HepG2 (cell line): ENCODE results near the gene HS3ST5. TPM values are rescaled to one million over a fixed set of nuclear protein-coding genes. Genes with fewer than 3 reads are reported as not detected.

Source experiments
- ATF7 ChIP-seq, 2 experiments: fragments of 450-650 bp in 1 of 2; sonication (generic) in 1 of 2; formaldehyde crosslinking in 1 of 2; IDR thresholded peaks; 2 replicates each; pipeline versions ENCODE4 v1.4.0 to v1.6.1; 2016 to 2020; ENCODE audit warnings: antibody characterized with exemption in 1 of 2, mild to moderate bottlenecking in 1 of 2, missing genetic modification reagents in 1 of 2
- FOXJ3 ChIP-seq: sonication (generic); formaldehyde crosslinking; IDR thresholded peaks from 2 replicates; pipeline ENCODE4 v1.4.0; 2020; ENCODE audit warnings: missing genetic modification reagents, mild to moderate bottlenecking, borderline replicate concordance
- FOXK2 ChIP-seq: fragments of 450-650 bp; IDR thresholded peaks from 2 replicates; pipeline ENCODE4 v1.6.1; 2016
- GATA4 ChIP-seq: sonication (generic); IDR thresholded peaks from 2 replicates; pipeline ENCODE4 v1.6.1; 2016; ENCODE audit warnings: antibody characterized with exemption, low read depth, borderline replicate concordance
- KAT7 ChIP-seq: IDR thresholded peaks from 2 replicates; pipeline ENCODE4 v1.6.1; 2018; ENCODE audit warnings: borderline replicate concordance, missing compliant biosample characterization
- KDM1A ChIP-seq: IDR thresholded peaks from 2 replicates; pipeline ENCODE4 v1.6.1; 2016; ENCODE audit warnings: missing compliant biosample characterization
- MLLT10 ChIP-seq: sonication (generic); formaldehyde crosslinking; IDR thresholded peaks from 2 replicates; pipeline ENCODE4 v1.4.0; 2020; ENCODE audit warnings: missing genetic modification reagents
- NCOA5 ChIP-seq: sonication (generic); formaldehyde crosslinking; IDR thresholded peaks from 2 replicates; pipeline ENCODE4 v1.4.0; 2020; ENCODE audit warnings: missing genetic modification reagents
- NFRKB ChIP-seq: fragments of 450-650 bp; IDR thresholded peaks from 2 replicates; pipeline ENCODE4 v1.6.1; 2017
- ONECUT2 ChIP-seq: sonication (generic); formaldehyde crosslinking; IDR thresholded peaks from 2 replicates; pipeline ENCODE4 v1.4.0; 2020; ENCODE audit warnings: missing genetic modification reagents
- SNAPC2 ChIP-seq: sonication (generic); formaldehyde crosslinking; IDR thresholded peaks from 2 replicates; pipeline ENCODE4 v1.8.1; 2022; ENCODE audit warnings: mild to moderate bottlenecking, missing genetic modification reagents
- SOX13 ChIP-seq, 3 experiments: fragments of 450-650 bp in 1 of 3; sonication (generic) in 1 of 3; formaldehyde crosslinking in 1 of 3; IDR thresholded peaks in 2 of 3; conservative IDR thresholded peaks in 1 of 3; 2 replicates each; pipeline versions ENCODE4 v1.5.0 to v1.6.1; 2016 to 2020; ENCODE audit warnings: antibody characterized with exemption in 1 of 3, mild to moderate bottlenecking in 1 of 3, missing compliant biosample characterization in 1 of 3, missing genetic modification reagents in 1 of 3, moderate library complexity in 1 of 3
- ZBTB3 ChIP-seq: sonication (generic); formaldehyde crosslinking; IDR thresholded peaks from 2 replicates; pipeline ENCODE4 v1.4.0; 2020; ENCODE audit warnings: low read depth, mild to moderate bottlenecking, moderate library complexity, missing genetic modification reagents, borderline replicate concordance
- ZC3H13 ChIP-seq: sonication (generic); formaldehyde crosslinking; IDR thresholded peaks from 2 replicates; pipeline ENCODE4 v1.8.1; 2023; ENCODE audit warnings: mild to moderate bottlenecking, missing genetic modification reagents, moderate library complexity
- ZFP62 ChIP-seq: sonication (generic); formaldehyde crosslinking; IDR thresholded peaks from 2 replicates; pipeline ENCODE4 v1.4.0; 2020; ENCODE audit warnings: missing genetic modification reagents
- ZNF180 ChIP-seq: sonication (generic); formaldehyde crosslinking; IDR thresholded peaks from 2 replicates; pipeline ENCODE4 v1.4.0; 2020; ENCODE audit warnings: low read depth, missing genetic modification reagents, borderline replicate concordance
- ZNF280D ChIP-seq: sonication (generic); formaldehyde crosslinking; IDR thresholded peaks from 2 replicates; pipeline ENCODE4 v1.5.1; 2020; ENCODE audit warnings: mild to moderate bottlenecking, missing genetic modification reagents
- ZNF652 ChIP-seq: IDR thresholded peaks from 2 replicates; pipeline ENCODE4 v1.6.1; 2016; ENCODE audit warnings: low read depth, borderline replicate concordance
- ZSCAN20 ChIP-seq: sonication (generic); formaldehyde crosslinking; IDR thresholded peaks from 2 replicates; pipeline ENCODE4 v1.4.0; 2020; ENCODE audit warnings: missing genetic modification reagents, mild to moderate bottlenecking, borderline replicate concordance
- polyA plus RNA-seq, 8 experiments: library from polyadenylated mRNA; depleted of rRNA in 3 of 8; stranded (reverse) in 7 of 8; unstranded in 1 of 8; fragments of >200 nt; fragmentation: Illumina TruSeq in 4 of 8; extraction: Trizol in 4 of 8; gene quantifications; 2 replicates each; pipeline versions ENCODE4 v1.2.1 to v1.2.3, GENCODE V29; 2011 to 2016; ENCODE audit warnings: low read depth in 4 of 8, missing spikeins in 1 of 8, mixed read lengths in 1 of 8; ENCODE audit not compliant: insufficient read depth in 1 of 8
- total RNA-seq, 5 experiments: library from RNA; depleted of rRNA; stranded (reverse); fragments of >200 nt; fragmentation: Illumina TruSeq; extraction: Trizol; gene quantifications; 2 replicates each; pipeline ENCODE4 v1.2.3, GENCODE V29; 2016; ENCODE audit warnings: low read depth in 1 of 5
- TF ChIP-seq, protein P1 (sequence below): sonication (generic); formaldehyde crosslinking; IDR thresholded peaks from 2 replicates; pipeline ENCODE4 v1.5.1; 2020; ENCODE audit warnings: mild to moderate bottlenecking, missing genetic modification reagents, moderate library complexity

Gene HS3ST5
- total and polyA plus RNA-seq, 2 of the 13 experiments (the other 11 are each of a cell fraction or from before 2014, with no cell fraction given), result 1.1 to 1.6 TPM

GRCh38 chr6:114167583-114168576 lies 174.9 kb downstream of the HS3ST5 start (continued):
- TF ChIP-seq, protein P1, sequence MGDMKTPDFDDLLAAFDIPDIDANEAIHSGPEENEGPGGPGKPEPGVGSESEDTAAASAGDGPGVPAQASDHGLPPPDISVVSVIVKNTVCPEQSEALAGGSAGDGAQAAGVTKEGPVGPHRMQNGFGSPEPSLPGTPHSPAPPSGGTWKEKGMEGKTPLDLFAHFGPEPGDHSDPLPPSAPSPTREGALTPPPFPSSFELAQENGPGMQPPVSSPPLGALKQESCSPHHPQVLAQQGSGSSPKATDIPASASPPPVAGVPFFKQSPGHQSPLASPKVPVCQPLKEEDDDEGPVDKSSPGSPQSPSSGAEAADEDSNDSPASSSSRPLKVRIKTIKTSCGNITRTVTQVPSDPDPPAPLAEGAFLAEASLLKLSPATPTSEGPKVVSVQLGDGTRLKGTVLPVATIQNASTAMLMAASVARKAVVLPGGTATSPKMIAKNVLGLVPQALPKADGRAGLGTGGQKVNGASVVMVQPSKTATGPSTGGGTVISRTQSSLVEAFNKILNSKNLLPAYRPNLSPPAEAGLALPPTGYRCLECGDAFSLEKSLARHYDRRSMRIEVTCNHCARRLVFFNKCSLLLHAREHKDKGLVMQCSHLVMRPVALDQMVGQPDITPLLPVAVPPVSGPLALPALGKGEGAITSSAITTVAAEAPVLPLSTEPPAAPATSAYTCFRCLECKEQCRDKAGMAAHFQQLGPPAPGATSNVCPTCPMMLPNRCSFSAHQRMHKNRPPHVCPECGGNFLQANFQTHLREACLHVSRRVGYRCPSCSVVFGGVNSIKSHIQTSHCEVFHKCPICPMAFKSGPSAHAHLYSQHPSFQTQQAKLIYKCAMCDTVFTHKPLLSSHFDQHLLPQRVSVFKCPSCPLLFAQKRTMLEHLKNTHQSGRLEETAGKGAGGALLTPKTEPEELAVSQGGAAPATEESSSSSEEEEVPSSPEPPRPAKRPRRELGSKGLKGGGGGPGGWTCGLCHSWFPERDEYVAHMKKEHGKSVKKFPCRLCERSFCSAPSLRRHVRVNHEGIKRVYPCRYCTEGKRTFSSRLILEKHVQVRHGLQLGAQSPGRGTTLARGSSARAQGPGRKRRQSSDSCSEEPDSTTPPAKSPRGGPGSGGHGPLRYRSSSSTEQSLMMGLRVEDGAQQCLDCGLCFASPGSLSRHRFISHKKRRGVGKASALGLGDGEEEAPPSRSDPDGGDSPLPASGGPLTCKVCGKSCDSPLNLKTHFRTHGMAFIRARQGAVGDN, result no peak
- peak; percentile 100; the same call in 1 of the 2 replicates for TF ChIP-seq FOXJ3 (CRISPR knock-in tag)
- no peak for TF ChIP-seq ZNF180 (CRISPR knock-in tag)
- peak; percentile 99 for TF ChIP-seq GATA4
- TF ChIP-seq ZNF280D, result peak; percentile 73; the same call in 1 of the 2 replicates
- no peak; the same call in 1 of the 2 replicates for TF ChIP-seq ZNF652 (CRISPR knock-in tag)
- no peak for TF ChIP-seq ATF7 (IDR thresholded peaks at IDR 0.05)
- no peak; the same call in 1 of the 2 replicates for TF ChIP-seq ATF7 (CRISPR knock-in tag; IDR thresholded peaks at IDR 0.05)
- no peak for TF ChIP-seq ZSCAN20
- peak; percentile 94 for TF ChIP-seq SOX13 (IDR thresholded peaks at IDR 0.05)
- peak in 1 of 2 experiments; percentile 99; a peak in 2 of 4 replicates for TF ChIP-seq SOX13 (CRISPR knock-in tag; conservative IDR thresholded peaks at IDR 0.05 in 1 of 2, IDR thresholded peaks at IDR 0.05 in 1 of 2)
- no peak for TF ChIP-seq MLLT10 (CRISPR knock-in tag)
- TF ChIP-seq KAT7 (CRISPR knock-in tag), result peak; percentile 70
- no peak for TF ChIP-seq NFRKB
- no peak for TF ChIP-seq SNAPC2 (CRISPR knock-in tag)
- TF ChIP-seq ZBTB3 (CRISPR knock-in tag), result no peak; the same call in 1 of the 2 replicates
- no peak for TF ChIP-seq ZFP62 (CRISPR knock-in tag)
- TF ChIP-seq FOXK2, result peak; percentile 88
- no peak for TF ChIP-seq ZC3H13
- no peak for TF ChIP-seq NCOA5 (CRISPR knock-in tag)
- no peak for TF ChIP-seq KDM1A
- peak; percentile 92; the same call in 1 of the 2 replicates for TF ChIP-seq ONECUT2 (CRISPR knock-in tag)
